ENCODE results near the gene RAI2.
"Not testable (repeated sequence)": the region's sequence is repeated elsewhere in the genome, so short reads cannot be mapped to it uniquely, and the experiment has no call there.

Gene RAI2

GRCh38 chrX:17828171-17828570, 32.9 kb downstream of the RAI2 start:
- DNase-seq, result no peak

GRCh38 chrX:17826609-17827496, 34.2 kb downstream of the RAI2 start:
- no peak for DNase-seq

GRCh38 chrX:17824980-17825379, 36.1 kb downstream of the RAI2 start:
- no peak for DNase-seq

GRCh38 chrX:17822351-17822750, 38.7 kb downstream of the RAI2 start:
- DNase-seq, result no peak

GRCh38 chrX:17820100-17820499, 41.0 kb downstream of the RAI2 start:
- DNase-seq, result no peak

- no peak for DNase-seq
These were observed 42.4 kb downstream of the RAI2 start for GRCh38 chrX:17818726-17819125.

GRCh38 chrX:17817251-17817650, 43.8 kb downstream of the RAI2 start:
- no peak for DNase-seq

GRCh38 chrX:17814557-17814956, 46.5 kb downstream of the RAI2 start:
- DNase-seq, result no peak

- no peak for DNase-seq
These were observed 47.0 kb downstream of the RAI2 start for GRCh38 chrX:17814059-17814458.

GRCh38 chrX:17813277-17813676, 47.8 kb downstream of the RAI2 start:
- DNase-seq, result no peak

GRCh38 chrX:17812763-17813162, 48.3 kb downstream of the RAI2 start:
- DNase-seq, result no peak

- no peak for DNase-seq
These were observed 51.1 kb downstream of the RAI2 start for GRCh38 chrX:17809984-17810383.

- DNase-seq, result no peak
These were observed 51.8 kb downstream of the RAI2 start for GRCh38 chrX:17809273-17809672.

GRCh38 chrX:17805120-17805519, 56.0 kb downstream of the RAI2 start:
- no peak for DNase-seq

- DNase-seq, result no peak
These were observed 57.6 kb downstream of the RAI2 start for GRCh38 chrX:17803449-17803848.

GRCh38 chrX:17802756-17803155, 58.3 kb downstream of the RAI2 start:
- no peak for DNase-seq

GRCh38 chrX:17801431-17801830, 59.7 kb downstream of the RAI2 start:
- no peak for DNase-seq

GRCh38 chrX:17798921-17799320, 62.2 kb downstream of the RAI2 start:
- DNase-seq, result no peak

- DNase-seq, result no peak
These were observed 68.3 kb downstream of the RAI2 start for GRCh38 chrX:17792826-17793225.

- DNase-seq, result no peak
These were observed 72.0 kb downstream of the RAI2 start for GRCh38 chrX:17788956-17789562.

GRCh38 chrX:17788439-17788838, 72.7 kb downstream of the RAI2 start:
- DNase-seq, result peak; percentile 52

GRCh38 chrX:17787557-17787956, 73.5 kb downstream of the RAI2 start:
- DNase-seq, result no peak

- not testable (repeated sequence) for DNase-seq
These were observed 74.3 kb downstream of the RAI2 start for GRCh38 chrX:17786554-17787347.

GRCh38 chrX:17779434-17779833, 81.7 kb downstream of the RAI2 start:
- no peak for DNase-seq
